K562 (cell line): ENCODE results near the gene PGK2. TPM values are rescaled to one million over a fixed set of nuclear protein-coding genes. Genes with fewer than 3 reads are reported as not detected.

ENCODE experiments used
- ASH1L ChIP-seq: fragments of 450-650 bp; IDR thresholded peaks from 2 replicates; pipeline ENCODE4 v1.6.1; 2018; ENCODE audit warnings: borderline replicate concordance, mild to moderate bottlenecking, low read depth; ENCODE audit not compliant: partially characterized antibody
- CBX1 ChIP-seq: sonication (generic); IDR thresholded peaks from 2 replicates; pipeline ENCODE4 v1.6.1; 2016; ENCODE audit warnings: antibody characterized with exemption, low read depth, mild to moderate bottlenecking
- ESRRA ChIP-seq: fragments of 450-650 bp; IDR thresholded peaks from 2 replicates; pipeline ENCODE4 v1.6.1; 2014; ENCODE audit warnings: low read depth, mild to moderate bottlenecking, moderate library complexity, borderline replicate concordance
- MEIS2 ChIP-seq: fragments of 450-650 bp; IDR thresholded peaks from 2 replicates; pipeline ENCODE4 v1.6.1; 2014; ENCODE audit warnings: mild to moderate bottlenecking; ENCODE audit not compliant: partially characterized antibody
- MTA2 ChIP-seq: fragments of 450-650 bp; IDR thresholded peaks from 2 replicates; pipeline ENCODE4 v1.6.1; 2016; ENCODE audit warnings: low read depth
- PCBP1 ChIP-seq: fragments of 200-400 bp; formaldehyde crosslinking; IDR thresholded peaks from 2 replicates; pipeline ENCODE4 v1.6.1; 2018; ENCODE audit warnings: mild to moderate bottlenecking, low read depth, low read length; ENCODE audit not compliant: poor library complexity, severe bottlenecking
- POLR2B ChIP-seq: fragments of 450-650 bp; IDR thresholded peaks from 2 replicates; pipeline ENCODE4 v1.6.1; 2018; ENCODE audit warnings: low read depth; ENCODE audit not compliant: partially characterized antibody
- RBFOX2 ChIP-seq: fragments of 200-400 bp; formaldehyde crosslinking; IDR thresholded peaks from 2 replicates; pipeline ENCODE4 v1.6.1; 2017; ENCODE audit warnings: low read depth, mild to moderate bottlenecking, low read length, moderate library complexity
- SNRNP70 ChIP-seq: fragments of 200-400 bp; formaldehyde crosslinking; optimal IDR thresholded peaks from 2 replicates; pipeline ENCODE3; 2017; ENCODE audit warnings: low read depth, low read length
- ZEB2 ChIP-seq: fragments of 450-650 bp; IDR thresholded peaks from 2 replicates; pipeline ENCODE4 v1.6.1; 2016
- ZNF232 ChIP-seq: sonication (generic); formaldehyde crosslinking; IDR thresholded peaks from 2 replicates; pipeline ENCODE4 v1.8.0; 2022; ENCODE audit warnings: mild to moderate bottlenecking, missing genetic modification reagents
- ZNF24 ChIP-seq: fragments of 450-650 bp; IDR thresholded peaks from 2 replicates; pipeline ENCODE4 v1.6.1; 2016
- ZNF780A ChIP-seq: fragments of 250-450 bp; sonication (Bioruptor Pico); IDR thresholded peaks from 2 replicates; pipeline ENCODE4 v1.5.0; 2021; ENCODE audit warnings: mild to moderate bottlenecking
- polyA plus RNA-seq, 8 experiments: library from polyadenylated mRNA; depleted of rRNA in 4 of 8; stranded (reverse) in 5 of 8; unstranded in 3 of 8; fragments of >200 nt; fragmentation: Nextera tagmentation in 2 of 8; fragmentation: Illumina TruSeq in 1 of 8; extraction: Ambion mirVana in 2 of 8; extraction: Trizol in 1 of 8; gene quantifications; 2 replicates each; pipeline versions ENCODE4 v1.2.1 to v1.2.3, GENCODE V29; 2011 to 2014; ENCODE audit warnings: inconsistent platforms in 1 of 8, missing spikeins in 1 of 8
- total RNA-seq, 7 experiments: library from RNA; depleted of rRNA in 6 of 7; stranded (reverse); fragments of >200 nt in 6 of 7; fragmentation: Illumina TruSeq in 2 of 7; extraction: Trizol in 2 of 7; gene quantifications; 2 replicates each; pipeline versions ENCODE4 v1.2.1 to v1.2.3, GENCODE V29; 2011 to 2021; ENCODE audit warnings: low replicate concordance in 1 of 7
- TF ChIP-seq, protein P1 (sequence below): fragments of 450-650 bp; IDR thresholded peaks from 2 replicates; pipeline ENCODE4 v1.7.1; 2018; ENCODE audit warnings: mild to moderate bottlenecking, low read depth; ENCODE audit not compliant: partially characterized antibody
- TF ChIP-seq, protein P2 (sequence below), 2 experiments: fragments of 450-650 bp; IDR thresholded peaks; 2 replicates each; pipeline ENCODE4 v1.6.1; 2018; ENCODE audit warnings: mild to moderate bottlenecking in 2 of 2, low read depth in 1 of 2; ENCODE audit not compliant: partially characterized antibody in 2 of 2
- TF ChIP-seq, protein P3 (sequence below): fragments of 250-450 bp; sonication (Bioruptor Pico); IDR thresholded peaks from 2 replicates; pipeline ENCODE4 v1.8.0; 2022; ENCODE audit warnings: moderate library complexity, mild to moderate bottlenecking, inconsistent platforms
- TF ChIP-seq, protein P4 (sequence below): fragments of 250-450 bp; sonication (Bioruptor Pico); IDR thresholded peaks from 2 replicates; pipeline ENCODE4 v1.4.0; 2020

PGK2 gene
- total and polyA plus RNA-seq, 9 of the 15 experiments (the other 6 are each of a cell fraction or from before 2014, with no cell fraction given): not detected

DNA sequence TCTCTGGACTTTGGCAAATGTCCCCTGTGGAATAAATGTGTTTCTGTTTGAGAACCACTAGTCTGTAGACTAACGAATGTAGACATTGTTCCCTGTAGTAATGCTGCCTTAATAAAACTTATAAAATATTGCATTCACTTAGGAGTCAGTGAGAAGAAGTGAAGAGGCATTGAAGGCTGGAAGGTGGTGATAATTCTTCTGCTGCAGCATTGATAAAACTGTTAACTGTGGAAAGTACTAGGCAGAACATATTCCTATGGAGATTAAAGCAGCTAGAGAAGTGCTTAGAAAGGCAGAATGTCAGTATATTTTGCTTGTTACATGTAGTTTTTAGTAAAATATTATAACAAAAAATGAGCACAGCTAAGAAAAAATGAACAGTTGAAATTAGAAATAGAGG, 4.8 kb downstream of the PGK2 start (continued):
- TF ChIP-seq, protein P1, sequence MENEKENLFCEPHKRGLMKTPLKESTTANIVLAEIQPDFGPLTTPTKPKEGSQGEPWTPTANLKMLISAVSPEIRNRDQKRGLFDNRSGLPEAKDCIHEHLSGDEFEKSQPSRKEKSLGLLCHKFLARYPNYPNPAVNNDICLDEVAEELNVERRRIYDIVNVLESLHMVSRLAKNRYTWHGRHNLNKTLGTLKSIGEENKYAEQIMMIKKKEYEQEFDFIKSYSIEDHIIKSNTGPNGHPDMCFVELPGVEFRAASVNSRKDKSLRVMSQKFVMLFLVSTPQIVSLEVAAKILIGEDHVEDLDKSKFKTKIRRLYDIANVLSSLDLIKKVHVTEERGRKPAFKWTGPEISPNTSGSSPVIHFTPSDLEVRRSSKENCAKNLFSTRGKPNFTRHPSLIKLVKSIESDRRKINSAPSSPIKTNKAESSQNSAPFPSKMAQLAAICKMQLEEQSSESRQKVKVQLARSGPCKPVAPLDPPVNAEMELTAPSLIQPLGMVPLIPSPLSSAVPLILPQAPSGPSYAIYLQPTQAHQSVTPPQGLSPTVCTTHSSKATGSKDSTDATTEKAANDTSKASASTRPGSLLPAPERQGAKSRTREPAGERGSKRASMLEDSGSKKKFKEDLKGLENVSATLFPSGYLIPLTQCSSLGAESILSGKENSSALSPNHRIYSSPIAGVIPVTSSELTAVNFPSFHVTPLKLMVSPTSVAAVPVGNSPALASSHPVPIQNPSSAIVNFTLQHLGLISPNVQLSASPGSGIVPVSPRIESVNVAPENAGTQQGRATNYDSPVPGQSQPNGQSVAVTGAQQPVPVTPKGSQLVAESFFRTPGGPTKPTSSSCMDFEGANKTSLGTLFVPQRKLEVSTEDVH: no peak
- TF ChIP-seq ASH1L (no peak), ZEB2 (no peak), MEIS2 (peak; percentile 48), CBX1 (no peak), MTA2 (peak; percentile 77), ESRRA (no peak), ZNF232 (CRISPR knock-in tag) (no peak), ZNF780A (CRISPR knock-in tag) (no peak), PCBP1 (no peak), RBFOX2 (no peak), POLR2B (no peak), SNRNP70 (no peak), ZNF24 (no peak)
- TF ChIP-seq, protein P2, sequence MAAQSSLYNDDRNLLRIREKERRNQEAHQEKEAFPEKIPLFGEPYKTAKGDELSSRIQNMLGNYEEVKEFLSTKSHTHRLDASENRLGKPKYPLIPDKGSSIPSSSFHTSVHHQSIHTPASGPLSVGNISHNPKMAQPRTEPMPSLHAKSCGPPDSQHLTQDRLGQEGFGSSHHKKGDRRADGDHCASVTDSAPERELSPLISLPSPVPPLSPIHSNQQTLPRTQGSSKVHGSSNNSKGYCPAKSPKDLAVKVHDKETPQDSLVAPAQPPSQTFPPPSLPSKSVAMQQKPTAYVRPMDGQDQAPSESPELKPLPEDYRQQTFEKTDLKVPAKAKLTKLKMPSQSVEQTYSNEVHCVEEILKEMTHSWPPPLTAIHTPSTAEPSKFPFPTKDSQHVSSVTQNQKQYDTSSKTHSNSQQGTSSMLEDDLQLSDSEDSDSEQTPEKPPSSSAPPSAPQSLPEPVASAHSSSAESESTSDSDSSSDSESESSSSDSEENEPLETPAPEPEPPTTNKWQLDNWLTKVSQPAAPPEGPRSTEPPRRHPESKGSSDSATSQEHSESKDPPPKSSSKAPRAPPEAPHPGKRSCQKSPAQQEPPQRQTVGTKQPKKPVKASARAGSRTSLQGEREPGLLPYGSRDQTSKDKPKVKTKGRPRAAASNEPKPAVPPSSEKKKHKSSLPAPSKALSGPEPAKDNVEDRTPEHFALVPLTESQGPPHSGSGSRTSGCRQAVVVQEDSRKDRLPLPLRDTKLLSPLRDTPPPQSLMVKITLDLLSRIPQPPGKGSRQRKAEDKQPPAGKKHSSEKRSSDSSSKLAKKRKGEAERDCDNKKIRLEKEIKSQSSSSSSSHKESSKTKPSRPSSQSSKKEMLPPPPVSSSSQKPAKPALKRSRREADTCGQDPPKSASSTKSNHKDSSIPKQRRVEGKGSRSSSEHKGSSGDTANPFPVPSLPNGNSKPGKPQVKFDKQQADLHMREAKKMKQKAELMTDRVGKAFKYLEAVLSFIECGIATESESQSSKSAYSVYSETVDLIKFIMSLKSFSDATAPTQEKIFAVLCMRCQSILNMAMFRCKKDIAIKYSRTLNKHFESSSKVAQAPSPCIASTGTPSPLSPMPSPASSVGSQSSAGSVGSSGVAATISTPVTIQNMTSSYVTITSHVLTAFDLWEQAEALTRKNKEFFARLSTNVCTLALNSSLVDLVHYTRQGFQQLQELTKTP (IDR thresholded peaks at IDR 0.05; ENCODE audit: low read depth in 1 of 2, partially characterized antibody in 2 of 2): peak in 1 of 2 experiments; percentile 13
- TF ChIP-seq, protein P3, sequence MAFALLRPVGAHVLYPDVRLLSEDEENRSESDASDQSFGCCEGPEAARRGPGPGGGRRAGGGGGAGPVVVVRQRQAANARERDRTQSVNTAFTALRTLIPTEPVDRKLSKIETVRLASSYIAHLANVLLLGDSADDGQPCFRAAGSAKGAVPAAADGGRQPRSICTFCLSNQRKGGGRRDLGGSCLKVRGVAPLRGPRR: no peak
- TF ChIP-seq, protein P4, sequence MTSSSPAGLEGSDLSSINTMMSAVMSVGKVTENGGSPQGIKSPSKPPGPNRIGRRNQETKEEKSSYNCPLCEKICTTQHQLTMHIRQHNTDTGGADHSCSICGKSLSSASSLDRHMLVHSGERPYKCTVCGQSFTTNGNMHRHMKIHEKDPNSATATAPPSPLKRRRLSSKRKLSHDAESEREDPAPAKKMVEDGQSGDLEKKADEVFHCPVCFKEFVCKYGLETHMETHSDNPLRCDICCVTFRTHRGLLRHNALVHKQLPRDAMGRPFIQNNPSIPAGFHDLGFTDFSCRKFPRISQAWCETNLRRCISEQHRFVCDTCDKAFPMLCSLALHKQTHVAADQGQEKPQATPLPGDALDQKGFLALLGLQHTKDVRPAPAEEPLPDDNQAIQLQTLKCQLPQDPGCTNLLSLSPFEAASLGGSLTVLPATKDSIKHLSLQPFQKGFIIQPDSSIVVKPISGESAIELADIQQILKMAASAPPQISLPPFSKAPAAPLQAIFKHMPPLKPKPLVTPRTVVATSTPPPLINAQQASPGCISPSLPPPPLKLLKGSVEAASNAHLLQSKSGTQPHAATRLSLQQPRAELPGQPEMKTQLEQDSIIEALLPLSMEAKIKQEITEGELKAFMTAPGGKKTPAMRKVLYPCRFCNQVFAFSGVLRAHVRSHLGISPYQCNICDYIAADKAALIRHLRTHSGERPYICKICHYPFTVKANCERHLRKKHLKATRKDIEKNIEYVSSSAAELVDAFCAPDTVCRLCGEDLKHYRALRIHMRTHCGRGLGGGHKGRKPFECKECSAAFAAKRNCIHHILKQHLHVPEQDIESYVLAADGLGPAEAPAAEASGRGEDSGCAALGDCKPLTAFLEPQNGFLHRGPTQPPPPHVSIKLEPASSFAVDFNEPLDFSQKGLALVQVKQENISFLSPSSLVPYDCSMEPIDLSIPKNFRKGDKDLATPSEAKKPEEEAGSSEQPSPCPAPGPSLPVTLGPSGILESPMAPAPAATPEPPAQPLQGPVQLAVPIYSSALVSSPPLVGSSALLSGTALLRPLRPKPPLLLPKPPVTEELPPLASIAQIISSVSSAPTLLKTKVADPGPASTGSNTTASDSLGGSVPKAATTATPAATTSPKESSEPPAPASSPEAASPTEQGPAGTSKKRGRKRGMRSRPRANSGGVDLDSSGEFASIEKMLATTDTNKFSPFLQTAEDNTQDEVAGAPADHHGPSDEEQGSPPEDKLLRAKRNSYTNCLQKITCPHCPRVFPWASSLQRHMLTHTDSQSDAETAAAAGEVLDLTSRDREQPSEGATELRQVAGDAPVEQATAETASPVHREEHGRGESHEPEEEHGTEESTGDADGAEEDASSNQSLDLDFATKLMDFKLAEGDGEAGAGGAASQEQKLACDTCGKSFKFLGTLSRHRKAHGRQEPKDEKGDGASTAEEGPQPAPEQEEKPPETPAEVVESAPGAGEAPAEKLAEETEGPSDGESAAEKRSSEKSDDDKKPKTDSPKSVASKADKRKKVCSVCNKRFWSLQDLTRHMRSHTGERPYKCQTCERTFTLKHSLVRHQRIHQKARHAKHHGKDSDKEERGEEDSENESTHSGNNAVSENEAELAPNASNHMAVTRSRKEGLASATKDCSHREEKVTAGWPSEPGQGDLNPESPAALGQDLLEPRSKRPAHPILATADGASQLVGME (CRISPR knock-in tag): no peak
